Measurements from ENCODE around the gene ZNF513. TPM values are rescaled to one million over a fixed set of nuclear protein-coding genes. Genes with fewer than 3 reads are reported as not detected.
A peak's percentile ranks its signal among the peaks of the same experiment; 100 is the strongest.

ZNF513 gene
- total RNA-seq, 1 experiment from 2014 or later: 23.6 TPM

GRCh38 chr2:27428978-27429541, 48.5 kb upstream of the ZNF513 start:
- Mint-ChIP-seq H3K9me3 (no peaks in the 10 kb centered on the region), H3K4me3 (peak overlapping the region; percentile 96), H3K27ac (peak overlapping the region; percentile 85), H3K27me3 (ENCODE audit: low read depth) (no peaks in the 10 kb centered on the region; the same call in 1 of the 2 replicates), H3K36me3 (peaks cover 10% of the 10 kb centered on the region), H3K4me1 (peaks cover 21% of the 10 kb centered on the region)
- ChIA-PET CTCF (interaction anchor here (1.0 to 4.4 kb wide), 5 partner anchors 12 to 255 kb away, joined by 3 to 52 read pairs (median 5); partner anchors contain the start of gene PPM1G), POLR2A (interaction anchor here (1.0 to 4.1 kb wide), 4 partner anchors 19 to 413 kb away, joined by 3 to 28 read pairs (median 6); partner anchors contain the start of genes PPM1G and ZNF513)
- TF ChIP-seq ERG (CRISPR knock-in tag; IDR thresholded peaks at IDR 0.05): no peak
- peak; percentile 65 for TF ChIP-seq GABPB1 (CRISPR knock-in tag; IDR thresholded peaks at IDR 0.05)
- TF ChIP-seq ZNF671 (CRISPR knock-in tag; IDR thresholded peaks at IDR 0.05): no peak
- ATAC-seq: peak; percentile 83
- peak; percentile 84 for DNase-seq (ENCODE audit: low spot score)

GRCh38 chr2:27428213-27428977, 47.9 kb upstream of the ZNF513 start, which contains the start of gene NRBP1:
NRBP1 (plus strand) TSS chr2:27428631; CDS start chr2:27433274, 4,643 bp downstream.
- POLR2A ChIA-PET: interaction anchor here (0.6 to 4.1 kb wide), 5 partner anchors 19 to 501 kb away, joined by 3 to 28 read pairs (median 3); partner anchors contain the start of genes PPM1G and ZNF513
- peak; percentile 90 for ATAC-seq
- DNase-seq (ENCODE audit: low spot score): peak; percentile 95
- H3K27ac Mint-ChIP-seq: peak within 1 kb of the TSS; percentile 93
- H3K4me1 Mint-ChIP-seq: peaks cover 21% of the 10 kb centered on the region
- H3K4me3 Mint-ChIP-seq: peak within 1 kb of the TSS; percentile 96
- peaks cover 4% of the 10 kb centered on the region for H3K36me3 Mint-ChIP-seq
- H3K9me3 Mint-ChIP-seq: no peaks in the 10 kb centered on the region
- no peaks in the 10 kb centered on the region; the same call in 1 of the 2 replicates for H3K27me3 Mint-ChIP-seq (ENCODE audit: low read depth)
- CTCF ChIA-PET: interaction anchor here (1.0 to 4.4 kb wide), 5 partner anchors 13 to 255 kb away, joined by 3 to 52 read pairs (median 5); partner anchors contain the start of gene PPM1G
- TF ChIP-seq SOX15 (CRISPR knock-in tag; IDR thresholded peaks at IDR 0.05) (no peak), ATF1 (CRISPR knock-in tag; IDR thresholded peaks at IDR 0.05) (no peak), NFATC4 (CRISPR knock-in tag; IDR thresholded peaks at IDR 0.05) (no peak), IRF2 (CRISPR knock-in tag; IDR thresholded peaks at IDR 0.05; ENCODE audit: borderline replicate concordance, low read depth) (no peak), ZNF263 (CRISPR knock-in tag; IDR thresholded peaks at IDR 0.05; ENCODE audit: low read depth) (no peak), ZMAT4 (CRISPR knock-in tag; IDR thresholded peaks at IDR 0.05) (no peak), TCF7 (CRISPR knock-in tag; IDR thresholded peaks at IDR 0.05; ENCODE audit: low read depth) (no peak), CREB1 (CRISPR knock-in tag; IDR thresholded peaks at IDR 0.05) (no peak), ERG (CRISPR knock-in tag; IDR thresholded peaks at IDR 0.05) (no peak), ATF3 (CRISPR knock-in tag; conservative IDR thresholded peaks at IDR 0.05) (no peak), CDX4 (CRISPR knock-in tag; IDR thresholded peaks at IDR 0.05; ENCODE audit: borderline replicate concordance) (no peak), MLX (CRISPR knock-in tag; IDR thresholded peaks at IDR 0.05) (no peak), FOXK1 (CRISPR knock-in tag; IDR thresholded peaks at IDR 0.05) (peak; percentile 83), ZNF512 (CRISPR knock-in tag; IDR thresholded peaks at IDR 0.05; ENCODE audit: borderline replicate concordance) (no peak), ZNF671 (CRISPR knock-in tag; IDR thresholded peaks at IDR 0.05) (no peak), E2F5 (CRISPR knock-in tag; IDR thresholded peaks at IDR 0.05) (no peak), ELF4 (CRISPR knock-in tag; IDR thresholded peaks at IDR 0.05; ENCODE audit: low read depth) (no peak), TEAD1 (CRISPR knock-in tag; IDR thresholded peaks at IDR 0.05) (no peak; the same call in 1 of the 2 replicates), E2F1 (CRISPR knock-in tag; IDR thresholded peaks at IDR 0.05) (no peak)

Data from WTC11 (cell line).